ENCODE measurements around the gene MYO3B. TPM values are rescaled to one million over a fixed set of nuclear protein-coding genes. Genes with fewer than 3 reads are reported as not detected.

The MYO3B gene
- total RNA-seq, 4 donors from 2014 or later = 0.09 to 9.1 TPM; not detected in 2

- TF ChIP-seq POLR2A (IDR thresholded peaks at IDR 0.05) (no peak), CTCF (IDR thresholded peaks at IDR 0.05) (no peak)
- no peaks in the 10 kb centered on the region for H3K36me3 ChIP-seq
- DNase-seq = no peak
- intact Hi-C loops (cut with DNase I; ENCODE audit: low total_unique reads) = no loop called here
- no peak overlapping the region for H3K27ac ChIP-seq
- H3K9me3 ChIP-seq = no peaks in the 10 kb centered on the region
- H3K4me3 ChIP-seq = no peak overlapping the region
- H3K27me3 ChIP-seq = no peaks in the 10 kb centered on the region
- H3K4me1 ChIP-seq = no peaks in the 10 kb centered on the region
These were observed 12.2 kb downstream of the MYO3B start for GRCh38 chr2:170190172-170190571.

GRCh38 chr2:170191166-170191866 is 13.4 kb downstream of the MYO3B start:
- no peaks in the 10 kb centered on the region for H3K27me3 ChIP-seq
- no peaks in the 10 kb centered on the region for H3K9me3 ChIP-seq
- no peak overlapping the region for H3K27ac ChIP-seq
- TF ChIP-seq CTCF (IDR thresholded peaks at IDR 0.05) = no peak
- no peak for TF ChIP-seq POLR2A (IDR thresholded peaks at IDR 0.05)
- intact Hi-C loops (cut with DNase I; ENCODE audit: low total_unique reads) = no loop called here
- no peaks in the 10 kb centered on the region for H3K4me1 ChIP-seq
- no peak for DNase-seq
- no peaks in the 10 kb centered on the region for H3K36me3 ChIP-seq
- H3K4me3 ChIP-seq = no peak overlapping the region

- Histone ChIP-seq H3K9me3 (no peaks in the 10 kb centered on the region), H3K27ac (no peak overlapping the region), H3K4me1 (no peaks in the 10 kb centered on the region), H3K36me3 (no peaks in the 10 kb centered on the region), H3K4me3 (no peak overlapping the region), H3K27me3 (no peaks in the 10 kb centered on the region)
- no peak for DNase-seq
- intact Hi-C loops (cut with DNase I; ENCODE audit: low total_unique reads) = no loop called here
- TF ChIP-seq CTCF (IDR thresholded peaks at IDR 0.05) (no peak), POLR2A (IDR thresholded peaks at IDR 0.05) (no peak)
These were observed 19.0 kb downstream of the MYO3B start for GRCh38 chr2:170196963-170197362.

- Histone ChIP-seq H3K36me3 (no peaks in the 10 kb centered on the region), H3K4me3 (no peak overlapping the region), H3K9me3 (no peaks in the 10 kb centered on the region), H3K27me3 (no peaks in the 10 kb centered on the region), H3K4me1 (no peaks in the 10 kb centered on the region), H3K27ac (no peak overlapping the region)
- DNase-seq = no peak
- intact Hi-C loops (cut with DNase I; ENCODE audit: low total_unique reads) = no loop called here
- TF ChIP-seq CTCF (IDR thresholded peaks at IDR 0.05) = no peak
- TF ChIP-seq POLR2A (IDR thresholded peaks at IDR 0.05) = no peak
These were observed 23.3 kb downstream of the MYO3B start for GRCh38 chr2:170201275-170201674.

- Histone ChIP-seq H3K27me3 (no peaks in the 10 kb centered on the region), H3K9me3 (no peaks in the 10 kb centered on the region), H3K4me3 (no peak overlapping the region), H3K36me3 (no peaks in the 10 kb centered on the region), H3K4me1 (no peaks in the 10 kb centered on the region), H3K27ac (no peak overlapping the region)
- no peak for DNase-seq
- intact Hi-C loops (cut with DNase I; ENCODE audit: low total_unique reads) = no loop called here
- no peak for TF ChIP-seq CTCF (IDR thresholded peaks at IDR 0.05)
- no peak for TF ChIP-seq POLR2A (IDR thresholded peaks at IDR 0.05)
These were observed 23.9 kb downstream of the MYO3B start for GRCh38 chr2:170201734-170202393.

Data from uterus (tissue), 4 donors.